GM19452 (cell line): Measurements from ENCODE around the gene CHST8.

Experiments used
- ATAC-seq: cut with Tn5 transposase; IDR thresholded peaks from one replicate; pipeline ENCODE4 v1.9.1; 2021; ENCODE audit not compliant: unreplicated experiment

CHST8 gene

GRCh38 chr19:33706631-33707030, 84.9 kb downstream of the CHST8 start:
- ATAC-seq, result no peak

DNA sequence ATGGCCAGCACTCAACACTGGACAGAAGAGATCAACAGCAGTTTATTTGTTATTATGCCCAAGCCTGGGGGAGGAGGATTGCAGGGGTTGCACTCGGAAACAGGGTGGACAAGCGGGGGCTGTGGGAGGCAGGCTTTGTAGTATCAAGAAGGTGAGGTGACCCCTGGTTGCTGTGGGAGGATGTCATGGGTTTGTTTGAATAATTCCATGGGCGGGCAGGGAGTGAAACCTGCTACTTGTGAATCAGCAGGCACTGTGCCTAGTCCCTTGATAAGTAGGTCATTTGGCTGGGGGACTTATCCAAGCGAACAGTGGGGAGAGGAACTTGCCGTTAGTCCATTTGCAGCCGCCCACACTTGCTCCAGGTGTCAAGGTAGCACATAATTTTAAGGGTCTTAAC, 90.5 kb downstream of the CHST8 start:
- ATAC-seq, result no peak

- no peak for ATAC-seq
Observed at GRCh38 chr19:33713194-33713593, 91.4 kb downstream of the CHST8 start.

- no peak for ATAC-seq
Observed at GRCh38 chr19:33714149-33714548, 92.4 kb downstream of the CHST8 start.

GRCh38 chr19:33715462-33715861, 93.7 kb downstream of the CHST8 start:
- ATAC-seq, result no peak

DNA sequence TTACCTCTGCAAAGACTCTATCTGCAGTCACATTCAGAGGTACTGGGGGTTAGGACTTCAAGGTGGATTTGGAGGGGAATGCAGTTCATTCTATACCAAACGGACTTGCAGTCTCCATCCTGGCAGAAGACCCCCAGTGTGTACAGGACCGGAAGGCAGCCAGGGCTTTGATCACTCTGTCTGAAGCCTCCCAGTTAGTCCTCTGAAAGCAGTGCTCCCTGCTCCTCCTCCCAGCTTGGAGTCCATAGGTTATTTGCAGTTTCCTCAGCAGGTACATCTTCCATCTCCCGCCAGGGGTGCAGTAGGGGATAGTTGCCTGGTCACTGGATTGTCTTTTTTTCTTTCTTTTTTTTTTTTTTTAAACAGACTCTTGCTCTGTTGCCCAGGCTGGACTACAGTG, 96.1 kb downstream of the CHST8 start:
- no peak for ATAC-seq

DNA sequence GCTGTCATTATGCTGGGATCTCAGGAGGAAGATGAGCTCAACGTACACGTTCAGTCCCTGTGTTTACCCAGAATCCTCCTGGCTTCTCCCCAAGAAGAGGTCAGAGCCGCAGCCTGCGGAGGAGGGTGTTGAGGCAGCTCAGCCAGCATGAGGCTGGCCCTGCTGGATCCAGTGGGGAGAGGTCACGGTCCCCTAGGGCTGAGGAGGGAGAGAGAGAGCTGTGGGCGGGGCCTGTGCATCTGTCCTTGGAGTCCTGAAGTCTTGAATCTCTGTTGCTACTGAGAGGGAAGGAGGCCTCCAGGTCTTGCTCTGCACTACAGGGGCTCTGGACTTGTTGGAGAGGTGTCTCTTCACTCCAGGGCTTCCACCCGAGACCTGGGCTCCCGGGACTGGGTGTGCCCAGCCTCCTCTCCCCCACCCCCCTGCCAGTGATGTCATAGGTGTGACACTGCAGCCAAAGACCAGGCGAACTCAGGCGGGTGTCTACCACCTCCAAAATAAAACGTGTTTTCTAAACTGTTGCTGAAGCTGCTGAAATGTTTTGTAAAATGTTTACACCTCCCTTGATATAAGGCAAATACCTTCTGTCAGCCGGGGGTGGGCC, 97.0 kb downstream of the CHST8 start:
- no peak for ATAC-seq

DNA sequence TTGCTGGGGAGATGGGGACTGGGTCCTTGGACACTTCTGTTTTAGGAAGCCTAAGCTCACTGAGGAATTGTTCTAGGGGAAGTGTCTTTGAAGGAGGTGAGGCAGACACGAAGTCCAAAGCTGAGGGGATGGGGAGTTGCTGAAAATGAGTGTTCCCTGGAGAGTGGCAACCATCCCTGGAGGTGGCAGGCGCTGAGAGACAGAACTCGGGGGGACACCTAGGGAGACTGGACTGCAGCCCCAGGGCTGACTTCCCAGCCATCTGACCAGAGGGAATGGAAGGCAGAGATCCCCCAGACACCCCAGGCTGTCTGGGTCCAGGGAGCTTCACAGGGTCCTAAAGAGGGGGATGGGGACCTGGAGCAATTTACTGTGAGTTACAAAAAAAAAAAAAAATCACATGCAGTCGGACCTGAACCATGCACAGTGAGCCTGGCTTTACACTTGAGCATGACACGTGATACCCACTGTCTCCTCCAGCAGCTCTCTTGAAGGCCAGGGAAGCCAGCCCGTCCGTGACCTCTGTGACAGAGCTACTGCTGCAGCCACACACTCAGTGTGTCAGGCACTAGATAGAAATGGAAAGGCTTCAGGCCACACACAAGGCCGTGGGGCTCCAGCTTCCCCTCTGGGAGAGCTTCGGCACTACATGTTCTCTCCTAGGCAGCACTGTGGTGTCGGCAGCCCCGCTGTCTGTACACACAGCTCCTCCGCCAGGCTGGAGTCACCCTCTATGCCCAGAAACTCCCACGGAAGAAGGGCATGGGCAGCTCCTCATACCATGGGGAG, 97.8 kb downstream of the CHST8 start:
- ATAC-seq, result no peak

GRCh38 chr19:33720155-33720493, 98.4 kb downstream of the CHST8 start:
- no peak for ATAC-seq

DNA sequence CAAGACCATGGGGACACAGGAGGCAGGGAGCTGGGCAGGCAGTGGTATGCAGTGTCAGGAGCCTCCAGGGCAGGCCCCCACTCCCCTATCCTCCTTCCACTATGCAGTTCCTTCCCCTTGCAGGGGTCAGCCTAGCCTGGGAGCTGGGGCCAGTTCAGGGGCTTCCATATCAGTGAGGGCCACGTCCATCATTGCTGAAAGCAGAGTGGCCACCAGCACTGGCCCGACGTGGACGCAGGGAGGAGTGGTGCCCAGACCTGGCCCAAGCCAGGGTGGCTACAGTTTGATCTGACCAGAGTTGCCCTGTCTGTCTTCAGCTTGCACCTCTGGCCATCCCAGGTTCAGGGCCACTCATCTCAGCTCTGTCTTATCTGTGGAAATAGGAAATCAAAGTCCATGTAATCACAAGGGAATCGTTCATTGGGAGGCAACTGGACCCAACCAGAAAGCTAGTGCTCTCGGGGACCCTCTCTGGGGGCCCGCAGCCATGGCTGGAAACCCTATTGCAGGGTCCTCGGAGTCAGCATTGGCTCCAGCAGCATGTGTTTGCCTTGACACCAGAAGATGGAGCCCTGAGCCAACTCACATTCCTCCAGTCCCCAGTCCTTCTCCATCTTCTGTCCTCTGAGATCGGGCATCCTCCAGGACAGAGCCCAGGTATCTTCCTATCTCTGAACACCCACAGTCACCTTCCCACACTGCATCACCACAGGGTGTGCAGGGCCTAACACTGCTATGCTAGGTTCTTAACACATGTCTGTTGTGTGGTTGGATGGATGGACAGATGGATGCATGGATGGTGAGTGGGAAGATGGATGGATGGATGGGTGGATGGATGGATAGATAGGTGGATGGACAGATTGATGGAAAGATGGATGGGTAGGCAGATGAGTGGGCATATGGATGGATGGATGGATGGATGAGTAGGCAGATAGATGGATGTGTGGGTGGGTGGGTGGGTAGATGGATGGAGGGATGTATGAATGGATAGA, 99.2 kb downstream of the CHST8 start:
- no peak for ATAC-seq

- no peak for ATAC-seq
Observed at GRCh38 chr19:33721735-33722297, 100.1 kb downstream of the CHST8 start.

GRCh38 chr19:33722456-33723239, 100.9 kb downstream of the CHST8 start:
- ATAC-seq, result no peak

DNA sequence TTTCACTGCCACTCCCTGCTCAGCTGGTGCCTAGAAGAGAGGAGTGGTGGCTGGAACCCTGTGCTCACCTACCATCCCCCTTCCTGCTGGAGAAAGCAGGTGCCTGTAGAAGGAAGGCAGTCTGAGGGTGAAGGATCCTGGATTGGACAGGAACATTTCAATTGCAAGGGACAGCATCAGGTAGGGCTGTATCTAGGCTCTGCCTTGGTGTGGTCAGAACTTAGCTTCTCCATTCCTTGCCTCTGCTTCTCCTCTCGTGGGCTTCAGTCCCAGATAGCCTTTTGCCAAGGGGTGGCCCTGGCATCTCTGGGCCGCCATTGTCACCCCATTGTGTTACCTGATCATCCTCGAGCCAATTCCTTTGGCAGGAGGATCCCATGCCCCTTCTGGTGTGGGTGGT, 101.8 kb downstream of the CHST8 start:
- ATAC-seq, result no peak

GRCh38 chr19:33724021-33724720, 102.4 kb downstream of the CHST8 start:
- no peak for ATAC-seq

GRCh38 chr19:33724721-33725060, 102.9 kb downstream of the CHST8 start:
- no peak for ATAC-seq

DNA sequence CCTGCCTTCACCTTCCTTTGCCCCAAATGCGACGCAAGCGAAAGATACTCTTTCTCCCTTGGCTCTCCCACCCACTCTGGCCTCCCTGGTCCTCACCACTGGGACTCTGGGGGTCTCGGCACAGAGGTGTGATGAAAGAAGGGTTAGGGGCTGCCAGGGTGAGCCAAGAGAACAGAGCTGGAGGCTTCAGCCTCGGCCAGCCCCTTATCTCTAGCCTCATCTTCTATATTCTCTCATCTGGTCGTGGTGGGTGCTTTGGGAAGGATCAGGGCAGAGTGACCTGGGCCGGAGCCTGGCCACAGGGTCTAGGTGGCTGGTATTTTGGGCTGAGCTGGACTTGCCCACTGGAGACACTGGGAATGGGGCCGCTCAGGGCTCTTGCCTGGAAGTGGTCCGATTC, 103.8 kb downstream of the CHST8 start:
- ATAC-seq, result no peak

DNA sequence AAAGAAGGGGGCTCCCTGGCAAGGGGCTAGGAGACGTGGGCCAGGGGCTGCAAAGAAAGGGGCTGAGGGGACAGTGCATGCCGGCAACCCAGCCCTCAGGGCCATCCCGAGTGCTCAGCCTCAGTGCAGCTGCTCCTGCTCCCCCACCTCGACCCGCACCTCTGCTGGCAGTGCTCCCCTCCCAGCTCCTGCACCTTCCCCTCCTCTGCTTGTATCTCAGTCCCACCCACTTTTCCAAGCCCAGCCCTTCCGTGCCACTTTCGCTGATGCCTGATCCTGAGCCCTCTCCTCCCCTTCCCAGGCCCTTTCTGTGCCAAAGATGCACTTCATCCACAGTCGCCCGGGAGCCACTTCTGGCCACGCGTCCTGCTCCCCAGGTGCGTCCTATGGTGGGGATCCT, 105.0 kb downstream of the CHST8 start:
- no peak for ATAC-seq

GRCh38 chr19:33727331-33727998, 105.7 kb downstream of the CHST8 start:
- no peak for ATAC-seq

DNA sequence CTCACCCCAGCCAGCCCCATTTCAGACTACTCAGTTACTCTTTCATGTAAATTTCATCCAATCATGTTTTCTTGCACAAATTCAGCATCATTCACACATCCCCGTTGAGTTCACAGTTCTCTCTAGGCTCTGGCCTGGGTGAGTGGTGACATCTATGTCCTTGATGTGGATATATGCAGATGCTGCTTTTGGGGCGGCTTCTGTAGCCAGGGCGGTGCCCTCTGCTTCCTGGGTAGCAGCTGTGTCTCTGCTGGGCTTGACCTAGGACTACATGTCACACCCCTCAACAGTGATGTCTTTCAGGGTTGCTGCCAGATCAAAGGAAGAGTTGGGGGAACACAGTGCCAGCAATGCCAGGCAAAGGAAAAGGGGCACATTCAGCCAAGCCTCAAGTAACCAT, 106.4 kb downstream of the CHST8 start:
- ATAC-seq, result no peak
